B cell (primary cell): Measurements from ENCODE around the gene UBE2O.

Source experiments
- CTCF ChIP-seq: fragments of 200-600 bp; IDR thresholded peaks from one replicate; pipeline ENCODE4 v1.8.0; 2022; ENCODE audit warnings: antibody characterized with exemption, mild to moderate bottlenecking
- EZH2 ChIP-seq: IDR thresholded peaks from 2 replicates; pipeline ENCODE4 v1.6.1; 2012; ENCODE audit warnings: borderline replicate concordance, low read depth, mild to moderate bottlenecking, moderate library complexity, low read length; ENCODE audit not compliant: insufficient read depth, poor library complexity, severe bottlenecking

GRCh38 chr17:76467366-76467765, 14.4 kb upstream of the UBE2O start, which contains the start of gene AANAT:
- no peak for TF ChIP-seq CTCF
- TF ChIP-seq EZH2: no peak
